ENCODE results near the gene SLC5A6.

- TF ChIP-seq POLR2A (IDR thresholded peaks at IDR 0.05) (no peak), CTCF (IDR thresholded peaks at IDR 0.05) (no peak)
Measured at GRCh38 chr2:27164960-27165763, 46.9 kb downstream of the SLC5A6 start.

All from sigmoid colon (tissue), 3 donors.